GM19455 (cell line): Measurements from ENCODE around the gene OR11L1.

Experiments used
- ATAC-seq: cut with Tn5 transposase; IDR thresholded peaks from one replicate; pipeline ENCODE4 v1.9.1; 2021; ENCODE audit not compliant: unreplicated experiment

Gene OR11L1

GRCh38 chr1:247812637-247813036 is 29.1 kb downstream of the OR11L1 start:
- no peak for ATAC-seq

GRCh38 chr1:247797518-247797917 is 44.2 kb downstream of the OR11L1 start:
- no peak for ATAC-seq
